HG03571 (cell line): ENCODE data around the gene ECSIT.

Source experiments
- ATAC-seq: cut with Tn5 transposase; IDR thresholded peaks from one replicate; pipeline ENCODE4 v1.9.1; 2021; ENCODE audit not compliant: unreplicated experiment

Gene ECSIT

DNA sequence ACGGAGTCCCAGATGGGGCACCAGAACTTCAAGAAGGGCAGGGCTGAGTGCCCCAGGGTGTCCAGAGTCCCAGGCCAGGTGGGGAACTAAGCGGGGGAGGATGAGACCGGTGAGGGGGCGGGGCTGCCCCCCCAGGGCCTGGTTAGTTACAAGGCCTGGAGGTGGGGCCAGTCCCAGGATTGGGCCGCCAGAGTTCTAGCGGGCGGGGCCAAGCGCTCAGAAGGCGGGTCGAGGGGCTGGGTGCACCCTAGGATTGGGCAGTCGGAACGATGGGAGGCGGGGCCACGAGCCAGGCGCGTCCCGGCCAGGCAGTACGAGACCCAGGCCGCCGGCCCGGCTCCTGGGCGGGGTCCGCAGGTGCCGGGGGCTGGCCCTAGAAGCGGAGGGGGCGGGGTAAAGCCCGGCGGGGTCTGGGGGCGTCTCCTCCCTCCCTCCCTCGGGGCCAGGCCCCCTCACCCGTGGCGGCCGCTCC lies 23.9 kb downstream of the ECSIT start:
- ATAC-seq: peak; percentile 79

GRCh38 chr19:11504502-11505031 lies 24.4 kb downstream of the ECSIT start:
- no peak for ATAC-seq

- ATAC-seq: no peak
Observed at GRCh38 chr19:11499890-11500420, 29.0 kb downstream of the ECSIT start.

DNA sequence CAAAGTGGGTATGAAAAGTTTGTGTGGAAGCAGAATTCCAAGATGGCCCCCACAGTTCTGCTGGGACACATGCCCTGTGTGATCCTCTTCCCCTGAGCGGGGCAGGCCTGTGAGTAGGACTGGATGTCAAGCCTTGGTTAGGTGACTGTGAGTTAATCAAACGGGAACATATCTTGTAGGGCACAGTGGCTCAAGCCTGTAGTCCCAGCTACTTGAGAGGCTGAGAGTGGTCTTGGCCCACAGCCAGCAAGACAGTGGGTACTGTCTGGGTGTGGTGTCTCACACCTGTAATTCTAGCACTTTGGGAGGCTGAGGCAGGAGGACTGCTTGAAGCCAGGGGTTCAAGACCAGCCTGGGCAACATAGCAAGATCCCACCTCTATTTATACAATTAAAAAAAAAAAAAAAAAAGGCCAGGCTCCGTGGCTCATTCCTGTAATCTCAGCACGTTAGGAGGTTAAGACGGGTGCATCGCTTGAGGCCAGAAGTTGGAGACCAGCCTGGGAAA lies 29.7 kb downstream of the ECSIT start:
- ATAC-seq: no peak

DNA sequence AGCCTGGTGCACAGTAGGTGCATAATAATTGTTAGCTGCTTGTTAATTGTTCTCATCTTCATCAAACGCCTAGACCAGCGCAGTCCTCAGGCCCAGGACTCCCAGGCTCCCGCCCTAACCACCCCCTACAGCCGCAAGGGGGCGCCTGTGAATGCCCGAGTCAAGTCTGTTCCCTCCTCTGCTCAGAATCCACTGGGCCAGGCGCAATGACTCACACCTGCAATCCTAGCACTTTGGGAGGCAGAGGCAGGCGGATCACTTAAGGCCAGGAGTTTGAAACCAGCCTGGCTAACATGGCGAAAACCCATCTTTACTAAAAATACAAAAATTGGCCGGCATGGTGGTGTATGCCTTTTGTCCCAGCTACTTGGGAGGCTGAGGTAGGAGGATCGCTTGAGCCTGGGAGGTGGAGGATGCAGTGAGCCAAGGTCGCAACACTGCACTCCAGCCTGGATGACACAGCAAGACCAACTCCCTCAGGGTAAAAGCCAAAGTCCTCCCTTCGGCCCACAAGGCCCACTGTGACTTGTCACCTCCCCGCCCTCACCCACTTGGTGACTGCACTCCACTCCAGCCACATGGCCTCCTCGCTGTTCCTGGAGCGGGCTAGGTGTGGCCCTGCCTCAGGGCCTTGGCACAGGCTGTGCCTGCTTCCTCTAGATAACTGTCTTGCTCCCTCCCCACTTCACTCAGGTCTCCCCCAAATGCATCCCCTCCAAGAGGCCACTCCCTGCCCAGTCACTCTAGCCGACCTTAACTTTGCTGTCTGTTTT lies 32.4 kb downstream of the ECSIT start:
- no peak for ATAC-seq

DNA sequence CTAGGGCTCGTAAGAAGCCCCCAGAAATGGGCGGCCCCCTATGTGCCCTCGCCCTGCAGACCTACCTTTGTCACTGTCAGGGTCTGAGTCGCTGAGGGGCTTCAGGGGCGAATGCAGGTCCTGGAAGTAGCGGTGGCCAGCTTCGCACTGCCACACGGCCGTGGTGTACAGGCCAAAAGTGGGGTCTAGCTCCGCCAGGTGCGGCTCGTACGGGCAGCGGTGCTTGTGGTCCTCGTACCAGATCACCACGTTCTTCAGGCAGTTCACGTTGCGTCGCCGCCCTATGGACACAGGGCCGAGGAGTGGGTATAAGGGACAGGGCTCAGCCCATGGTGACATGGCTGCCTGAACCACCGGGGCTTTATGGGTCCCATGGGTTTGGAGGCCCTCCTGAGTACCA lies 33.0 kb downstream of the ECSIT start:
- ATAC-seq: no peak

DNA sequence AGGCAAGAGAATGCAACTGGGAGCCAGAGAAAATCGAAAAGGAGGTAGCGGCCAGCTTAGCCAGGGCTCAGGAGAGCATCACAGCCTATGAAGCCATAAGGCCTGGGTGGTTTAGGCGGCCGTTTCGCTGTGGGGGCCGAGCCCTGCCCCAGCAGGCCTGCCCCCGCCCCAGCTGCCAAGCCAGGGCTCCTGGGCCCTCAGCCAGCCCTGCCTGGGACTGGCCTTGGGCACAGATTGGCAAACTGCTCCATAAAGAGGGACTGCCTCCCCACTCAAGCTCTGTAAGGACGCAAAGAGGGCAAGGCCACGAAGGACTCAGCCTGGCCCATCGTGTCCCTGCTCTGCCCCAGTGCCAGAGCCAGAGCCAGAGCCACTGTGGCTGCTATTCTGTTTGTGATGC lies 33.5 kb downstream of the ECSIT start:
- no peak for ATAC-seq

DNA sequence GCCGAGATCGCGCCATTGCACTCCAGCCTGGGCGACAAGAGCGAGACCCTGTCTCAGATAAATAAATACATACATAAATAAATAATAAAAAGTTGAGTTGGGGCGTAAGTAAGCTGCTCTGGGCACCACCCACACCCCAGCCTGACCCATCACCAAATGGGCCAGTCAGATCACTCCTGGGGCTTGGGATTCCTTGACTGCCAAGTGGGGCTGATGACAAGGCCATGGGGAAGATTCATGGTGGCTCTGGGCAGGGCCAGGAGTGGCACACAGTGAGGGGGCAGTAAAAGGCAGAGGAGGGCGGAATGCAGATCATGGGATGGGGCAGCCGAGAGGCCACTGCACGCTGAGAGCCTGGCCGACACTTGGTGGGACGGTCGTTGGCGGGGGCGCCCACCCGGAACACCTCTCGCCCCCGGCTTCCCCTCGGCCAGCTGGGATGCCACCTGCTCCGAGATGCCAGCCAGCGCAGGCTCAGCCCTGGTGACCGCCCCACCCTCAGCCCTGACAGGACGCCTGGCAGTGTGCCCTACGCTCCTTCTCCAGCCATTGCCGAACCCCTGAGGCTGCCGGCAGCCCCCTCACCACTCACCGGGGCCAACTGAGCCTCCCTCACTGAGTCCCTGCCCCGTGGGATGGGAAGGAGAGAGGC lies 34.2 kb downstream of the ECSIT start:
- no peak for ATAC-seq

DNA sequence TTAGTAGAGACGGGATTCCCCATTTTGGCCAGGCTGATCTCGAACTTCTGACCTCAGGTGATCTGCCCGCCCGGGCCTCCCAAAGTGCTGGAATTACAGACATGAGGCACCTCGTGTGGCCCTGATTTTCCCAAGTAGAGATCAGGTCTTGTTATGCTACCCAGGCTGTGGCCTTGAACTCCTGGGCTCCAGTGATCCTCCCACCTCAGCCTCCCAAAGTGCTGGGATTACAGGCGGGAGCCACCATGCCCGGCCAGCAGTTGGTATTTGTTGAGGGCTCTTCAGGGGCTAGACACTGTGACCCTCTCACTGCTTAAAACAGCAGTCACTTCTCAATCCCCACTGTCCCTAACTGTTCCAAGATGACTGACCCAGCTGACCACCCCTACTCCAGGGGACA lies 39.6 kb downstream of the ECSIT start:
- no peak for ATAC-seq

GRCh38 chr19:11486661-11487503 lies 42.1 kb downstream of the ECSIT start:
- ATAC-seq: no peak

DNA sequence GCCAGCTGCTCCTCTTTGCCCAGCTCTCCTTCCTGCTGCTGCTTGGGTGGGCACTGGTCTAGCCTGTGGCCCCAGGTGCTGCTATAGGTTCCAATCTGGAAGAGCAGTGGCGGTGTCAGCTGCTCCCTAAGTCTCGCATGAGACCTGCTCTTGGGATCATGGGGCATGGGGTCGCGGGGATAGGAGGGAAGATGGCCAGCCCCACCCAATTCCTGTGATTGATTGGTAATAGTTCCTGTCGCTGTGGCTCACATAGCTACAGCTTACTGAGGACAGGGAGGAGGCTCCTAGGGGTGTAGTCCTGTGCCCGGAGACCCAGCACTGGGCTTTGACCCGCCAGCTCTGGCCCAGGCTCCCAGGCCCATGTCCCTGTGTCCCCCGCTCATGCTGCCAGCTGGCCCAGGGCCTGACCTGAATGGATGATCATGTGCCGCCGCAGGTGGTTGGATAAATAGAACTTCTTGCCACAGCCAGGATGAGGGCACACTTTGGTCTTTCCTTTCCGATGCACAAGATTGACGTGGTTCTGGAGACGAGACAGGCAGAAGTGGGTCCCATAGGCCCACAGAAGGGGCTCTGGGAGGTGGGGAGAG lies 43.6 kb downstream of the ECSIT start:
- no peak for ATAC-seq

- ATAC-seq: no peak
Observed at GRCh38 chr19:11483366-11484111, 45.4 kb downstream of the ECSIT start.

GRCh38 chr19:11482384-11483050 lies 46.4 kb downstream of the ECSIT start:
- ATAC-seq: peak; percentile 45

- ATAC-seq: peak; percentile 42
Observed at GRCh38 chr19:11481534-11482383, 47.2 kb downstream of the ECSIT start.

DNA sequence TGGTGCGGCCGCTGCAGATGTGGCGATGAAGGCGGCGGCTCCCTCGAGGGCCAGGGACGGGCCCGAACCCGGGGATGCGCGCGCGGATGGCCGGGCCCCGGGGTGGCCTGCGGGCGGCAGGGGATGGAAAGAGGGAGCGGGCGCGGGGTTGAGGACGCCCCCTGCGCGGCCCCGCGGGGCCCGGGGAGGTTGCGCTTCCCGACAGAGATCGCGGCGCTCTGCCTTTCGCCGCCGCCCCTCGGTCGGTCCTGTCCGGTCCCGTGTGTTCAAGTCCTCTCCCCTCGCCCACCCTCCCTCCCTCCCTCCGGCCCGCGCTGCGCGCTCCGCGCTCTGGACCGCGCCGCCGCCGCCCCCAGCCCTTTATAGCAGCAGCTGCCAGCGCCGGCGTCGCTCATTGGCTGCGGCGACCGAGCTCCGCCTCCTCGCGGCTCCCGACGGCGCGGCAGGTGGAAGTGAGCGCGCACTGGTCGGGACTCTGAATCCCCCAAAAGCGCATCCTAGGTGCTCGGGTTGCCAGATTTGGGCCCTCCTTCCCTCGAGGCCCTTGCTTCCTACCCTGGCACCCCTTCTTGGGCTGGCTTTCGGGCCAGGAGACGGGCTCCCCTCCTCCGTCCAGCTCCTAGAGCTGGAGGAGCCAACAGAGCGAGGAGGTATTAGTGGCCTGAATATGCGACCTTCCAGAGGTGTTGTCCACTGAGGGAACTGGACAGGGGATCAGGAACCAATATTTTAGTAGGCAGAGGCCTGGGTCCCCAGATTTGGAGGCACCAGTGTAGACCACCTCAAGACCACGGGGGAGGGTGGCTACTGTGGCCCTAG lies 48.0 kb downstream of the ECSIT start, which contains the start of gene ELAVL3:
Gene ELAVL3, minus strand, starts transcription at position 332 of the 819 bp plus-strand sequence. CDS start 438 bp downstream, outside the sequence.
- ATAC-seq: no peak

DNA sequence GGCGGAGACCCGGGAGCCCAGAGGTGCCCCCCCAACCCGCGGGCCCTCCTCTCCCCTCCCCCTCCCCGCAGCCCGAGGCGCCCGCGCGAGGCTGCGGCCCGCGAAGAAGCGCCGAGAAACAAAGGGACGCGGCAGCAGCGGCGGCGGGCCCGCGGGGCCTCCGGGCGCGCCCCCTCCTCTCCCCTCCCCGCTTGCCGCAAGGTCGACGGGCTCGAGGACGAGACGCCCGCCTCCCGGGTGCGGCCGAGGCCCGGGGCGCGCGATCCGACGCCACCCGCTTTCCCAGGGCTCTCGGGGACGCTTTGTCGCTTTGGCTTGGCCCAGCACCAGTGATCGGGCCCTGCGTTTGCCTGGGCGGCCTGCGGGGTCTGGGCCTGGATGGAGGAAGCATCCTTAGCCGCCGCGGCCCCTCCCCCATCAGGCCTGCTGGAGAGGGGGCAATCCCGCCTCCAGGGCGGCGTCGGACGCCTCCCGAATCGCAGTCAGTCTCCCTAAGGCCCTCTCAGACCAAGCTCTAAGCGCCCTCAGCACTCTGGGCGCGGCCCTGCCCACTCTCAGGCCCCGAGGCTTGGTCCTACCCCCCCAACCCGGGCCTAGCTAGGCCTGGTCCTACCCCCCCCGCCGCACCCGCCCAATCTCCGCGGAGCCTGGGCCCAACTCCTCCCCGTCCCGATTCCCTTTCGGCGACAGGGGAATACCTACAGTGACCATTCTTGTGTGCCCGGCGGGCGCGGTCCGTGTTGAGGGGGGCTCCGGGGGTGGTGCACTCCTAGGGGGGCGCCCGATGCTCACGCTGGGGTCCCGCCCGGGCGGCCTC lies 48.8 kb downstream of the ECSIT start:
- no peak for ATAC-seq
